GF-D8 (cell line): ENCODE data around the gene ITGB8.
"Not testable (repeated sequence)": the region's sequence is repeated elsewhere in the genome, so short reads cannot be mapped to it uniquely, and the experiment has no call there.

Experiments used
- DNase-seq: peaks from one replicate; lab custom pipeline; 2025; lab: John Stamatoyannopoulos, UW

The ITGB8 gene

GRCh38 chr7:20330239-20330927 lies at the start of gene ITGB8:
Gene ITGB8 (plus strand): TSS chr7:20330900. CDS start chr7:20331807, 907 bp downstream.
- no peak for DNase-seq

- DNase-seq: no peak
These were observed 47.7 kb upstream of the ITGB8 start for GRCh38 chr7:20282959-20283358.

GRCh38 chr7:20283385-20283784 lies 47.3 kb upstream of the ITGB8 start:
- no peak for DNase-seq

DNA sequence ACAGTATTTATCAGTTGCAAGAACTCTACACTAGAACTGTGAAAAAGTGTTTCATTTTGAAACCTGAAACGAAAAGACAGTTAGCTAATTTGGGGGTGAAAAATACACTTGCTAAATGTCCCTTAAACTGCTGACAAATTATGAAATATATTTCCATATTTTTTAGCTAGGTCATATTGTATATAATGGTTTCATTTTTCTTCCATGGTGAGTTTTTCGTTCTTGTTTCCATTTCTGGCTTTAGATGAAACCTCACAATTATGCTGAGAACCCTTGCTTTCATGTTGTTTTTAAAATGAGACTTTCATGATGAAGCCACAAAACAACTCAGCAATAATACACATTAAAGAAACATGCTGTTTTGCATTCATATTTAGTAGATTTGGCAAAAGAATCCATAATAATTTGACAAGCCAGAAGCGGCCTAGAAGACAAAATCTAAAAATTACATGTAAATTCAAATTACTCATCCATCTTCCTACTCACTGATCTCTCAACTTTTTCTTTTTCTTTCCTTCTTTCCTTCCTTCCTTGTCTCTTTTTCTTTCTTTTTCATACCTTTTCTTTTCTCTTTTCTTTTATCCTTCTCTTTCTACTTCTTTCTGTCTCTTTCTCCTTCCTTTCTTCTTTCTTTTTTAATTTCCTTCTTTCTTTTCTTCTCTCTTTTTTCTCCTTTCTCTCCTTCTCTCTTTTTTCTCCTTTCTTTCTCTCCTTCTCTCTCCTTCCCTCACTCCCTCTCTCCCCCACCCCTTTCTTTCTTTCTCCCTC lies 46.5 kb upstream of the ITGB8 start:
- no peak for DNase-seq

- DNase-seq: no peak
These were observed 45.9 kb upstream of the ITGB8 start for GRCh38 chr7:20284771-20285143.

GRCh38 chr7:20287317-20287716 lies 43.4 kb upstream of the ITGB8 start:
- no peak for DNase-seq

GRCh38 chr7:20288036-20288435 lies 42.7 kb upstream of the ITGB8 start:
- no peak for DNase-seq

DNA sequence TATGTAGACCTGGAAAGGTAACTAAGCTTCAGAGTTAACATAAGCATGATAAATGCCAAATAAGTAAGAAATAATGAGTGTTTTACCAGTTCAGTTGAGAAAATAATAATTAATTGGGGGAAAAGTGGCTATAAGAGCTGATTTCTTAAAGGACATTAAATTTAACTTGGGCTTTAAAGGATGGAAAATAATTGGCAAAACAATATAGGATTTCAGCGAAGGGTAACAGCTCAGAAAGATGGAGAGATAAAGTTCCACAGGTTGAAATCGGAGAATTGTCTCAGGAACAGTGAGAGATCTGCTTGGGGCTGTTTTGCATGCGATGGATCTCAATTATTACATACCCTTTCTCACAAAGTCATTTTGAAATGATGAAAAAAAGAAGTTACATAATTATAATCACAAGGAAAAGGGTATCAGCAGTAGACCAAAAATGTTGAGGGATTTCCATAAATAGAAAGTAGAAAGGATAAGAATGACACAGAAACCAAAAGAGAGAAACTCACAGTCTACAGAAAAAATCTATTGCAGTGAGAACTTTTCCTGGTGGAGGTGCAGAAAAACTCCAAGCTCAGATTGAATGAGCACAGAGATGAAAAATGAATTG lies 40.1 kb upstream of the ITGB8 start:
- DNase-seq: no peak

DNA sequence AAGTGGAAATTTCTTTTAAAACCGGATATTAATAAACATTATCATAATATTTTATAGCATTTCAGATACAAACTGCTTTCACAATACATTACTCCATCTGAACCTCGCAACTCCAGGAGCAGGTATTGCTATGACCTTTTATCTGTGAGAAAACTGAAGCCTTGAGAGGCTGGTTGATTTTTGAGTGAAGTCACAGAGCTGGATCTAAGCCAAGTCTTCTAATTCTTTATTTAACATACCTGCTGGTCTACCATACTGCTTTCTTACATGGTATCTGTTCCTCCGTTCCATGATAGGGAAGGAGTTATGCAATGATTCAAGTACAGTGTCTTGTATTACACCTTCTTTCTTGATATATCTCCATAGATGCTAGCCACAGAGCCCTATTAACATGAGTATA lies 37.4 kb upstream of the ITGB8 start:
- DNase-seq: no peak

DNA sequence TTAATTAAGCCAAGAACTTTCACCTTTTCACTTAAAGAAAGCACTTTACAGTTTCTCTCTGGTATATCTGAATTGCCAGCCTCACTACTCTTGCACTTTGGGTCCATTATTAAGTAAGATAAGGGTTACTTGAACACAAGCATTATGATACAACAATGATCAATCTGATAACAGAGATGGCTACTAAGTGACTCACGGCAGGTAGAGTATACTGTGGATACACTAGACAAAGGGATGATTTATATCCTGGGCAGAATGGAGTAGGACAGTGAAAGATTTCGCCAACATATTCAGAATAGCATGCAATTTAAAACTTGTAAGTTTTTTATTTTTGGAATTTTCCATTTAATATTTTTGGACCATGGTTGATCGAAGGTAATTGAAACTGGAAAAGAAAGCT lies 34.3 kb upstream of the ITGB8 start:
- DNase-seq: no peak

GRCh38 chr7:20296901-20297300 lies 33.8 kb upstream of the ITGB8 start:
- no peak for DNase-seq

GRCh38 chr7:20298486-20298901 lies 32.2 kb upstream of the ITGB8 start:
- no peak for DNase-seq

DNA sequence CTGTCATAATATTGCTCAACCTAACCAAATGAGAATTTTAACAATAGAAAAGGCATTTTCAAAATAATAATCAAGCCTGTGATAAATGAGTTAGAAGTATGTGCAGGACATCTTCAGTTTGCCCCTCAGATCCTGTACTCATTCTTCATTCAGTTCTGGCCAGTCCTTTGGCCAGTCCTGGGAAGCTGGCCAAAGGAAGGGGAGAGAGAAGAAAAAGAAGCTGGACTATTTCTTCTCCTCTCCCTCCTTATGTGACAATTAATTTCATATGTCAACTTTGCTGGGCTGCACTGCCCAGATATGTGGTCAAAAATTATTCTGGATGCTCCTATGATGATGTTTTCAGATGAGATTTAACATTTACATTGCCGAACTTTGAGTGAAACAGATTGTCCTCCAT lies 31.6 kb upstream of the ITGB8 start:
- no peak for DNase-seq

DNA sequence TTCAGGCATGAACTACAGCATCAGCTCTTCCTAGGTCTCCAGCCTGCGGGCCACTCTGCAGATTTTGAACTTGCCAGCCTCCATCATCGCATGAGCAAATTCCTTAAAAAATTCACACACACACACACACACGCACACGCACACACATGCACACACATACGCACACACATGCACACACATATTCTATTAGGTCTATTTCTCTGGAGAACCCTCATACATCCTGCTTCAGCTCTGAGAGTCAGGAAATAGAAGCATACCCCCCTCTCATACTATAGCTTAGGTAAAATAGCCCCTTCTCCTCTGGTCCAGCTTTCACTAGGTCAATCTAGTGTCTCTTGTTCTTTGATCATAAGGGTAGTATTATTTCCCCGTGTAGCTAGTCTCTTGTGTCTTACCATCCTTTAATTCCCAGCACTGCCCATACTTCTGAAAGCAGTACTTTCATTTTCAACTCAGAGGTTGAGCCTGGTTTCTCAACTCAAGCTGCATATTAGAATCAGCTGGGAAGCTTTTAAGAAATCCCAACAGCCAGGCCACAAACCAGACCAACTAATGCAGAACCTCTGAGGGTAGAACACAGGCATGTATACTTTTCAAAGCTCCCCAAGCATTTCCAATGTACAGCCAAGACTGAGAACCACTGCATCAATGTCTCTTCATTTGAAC lies 30.9 kb upstream of the ITGB8 start:
- no peak for DNase-seq

- no peak for DNase-seq
These were observed 29.3 kb upstream of the ITGB8 start for GRCh38 chr7:20301311-20301939.

DNA sequence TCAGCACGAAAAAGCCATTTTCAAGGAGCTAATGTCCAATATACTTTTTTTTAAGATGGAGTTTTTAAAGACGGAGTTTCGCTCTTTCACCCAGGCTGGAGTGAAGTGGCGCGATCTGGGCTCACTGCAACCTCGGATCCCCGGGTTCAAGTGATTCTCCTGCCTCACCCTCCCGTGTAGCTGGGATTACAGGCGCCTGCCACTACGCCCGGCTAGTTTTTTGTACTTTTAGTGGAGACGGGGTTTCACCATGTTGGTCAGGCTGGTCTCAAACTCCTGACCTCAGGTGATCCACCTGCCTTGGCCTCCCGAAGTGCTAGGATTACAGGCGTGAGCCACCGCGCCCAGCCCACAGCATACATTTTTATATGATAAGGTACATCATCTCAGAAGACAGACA lies 28.4 kb upstream of the ITGB8 start:
- not testable (repeated sequence) for DNase-seq

- DNase-seq: no peak
These were observed 27.8 kb upstream of the ITGB8 start for GRCh38 chr7:20302891-20303290.

DNA sequence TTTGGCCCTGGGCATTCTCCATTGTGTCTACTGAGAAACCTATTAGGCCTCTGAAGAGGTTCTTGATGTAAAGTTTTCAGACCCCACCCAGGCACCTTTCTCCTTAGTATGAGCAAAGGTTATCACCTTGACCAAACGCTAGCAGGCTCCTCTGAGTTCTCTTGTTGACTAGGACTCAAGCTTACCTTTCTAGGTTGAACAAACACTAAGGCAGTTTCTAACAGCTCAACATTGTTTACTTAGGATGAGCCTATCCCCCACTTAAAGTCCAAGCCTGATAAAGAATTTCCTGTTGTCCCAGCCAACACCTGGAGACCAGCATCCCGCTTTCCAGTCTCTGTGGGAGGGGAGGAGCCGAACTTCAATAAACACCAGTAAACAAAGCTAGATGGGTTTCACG lies 26.3 kb upstream of the ITGB8 start:
- no peak for DNase-seq

DNA sequence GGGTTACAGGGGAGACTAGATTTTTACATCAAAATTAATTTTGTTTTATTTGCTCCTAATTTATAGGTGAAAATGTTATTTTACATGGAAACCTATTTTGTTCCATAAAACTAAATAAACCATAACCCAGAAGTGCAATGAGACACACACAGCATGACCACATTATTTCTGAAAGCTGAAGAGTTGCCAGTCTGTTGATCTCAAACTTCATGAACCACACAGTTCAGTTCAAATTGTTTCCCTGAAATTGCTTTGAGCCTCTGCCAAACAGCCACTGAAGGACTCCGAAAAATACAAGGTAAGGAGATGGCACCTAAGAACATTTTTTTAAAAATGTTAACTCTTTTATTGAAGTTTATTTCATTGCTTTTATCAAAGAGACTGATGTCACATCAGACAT lies 25.0 kb upstream of the ITGB8 start:
- no peak for DNase-seq

DNA sequence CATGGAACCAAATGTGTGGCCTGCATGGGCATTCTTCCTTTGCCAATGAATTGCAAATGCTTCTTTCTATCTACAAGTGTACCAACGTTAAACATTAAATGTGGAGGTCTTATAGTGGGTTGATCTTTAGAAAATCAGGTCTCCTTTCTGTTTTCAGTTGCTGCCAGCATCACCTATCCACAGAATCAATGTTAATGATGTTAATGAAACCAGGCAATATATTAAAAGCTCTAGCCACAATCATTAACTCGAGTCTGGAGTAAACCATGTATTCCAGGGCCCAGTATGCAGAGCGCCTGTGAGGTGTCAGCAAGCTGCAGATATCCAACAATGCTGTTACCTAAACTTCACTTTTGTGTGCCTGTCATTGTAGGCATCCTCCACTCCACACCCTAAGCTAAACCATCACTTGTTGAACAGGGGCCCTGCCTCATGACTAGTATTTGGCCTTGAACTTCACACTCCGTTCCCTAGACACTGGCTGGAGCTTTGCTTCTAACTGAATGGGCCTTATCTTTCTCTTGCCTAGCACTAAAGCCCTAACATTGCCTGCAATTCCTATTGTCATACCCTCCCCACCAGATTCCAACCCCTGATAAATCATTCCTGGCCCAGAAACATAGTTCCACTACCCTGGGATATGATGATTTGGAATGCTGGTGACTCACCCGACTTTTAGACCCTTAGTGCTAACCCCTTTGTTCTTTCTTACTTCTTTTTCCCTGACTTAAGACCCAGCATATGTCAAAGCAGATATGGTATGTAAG lies 24.3 kb upstream of the ITGB8 start:
- DNase-seq: no peak

DNA sequence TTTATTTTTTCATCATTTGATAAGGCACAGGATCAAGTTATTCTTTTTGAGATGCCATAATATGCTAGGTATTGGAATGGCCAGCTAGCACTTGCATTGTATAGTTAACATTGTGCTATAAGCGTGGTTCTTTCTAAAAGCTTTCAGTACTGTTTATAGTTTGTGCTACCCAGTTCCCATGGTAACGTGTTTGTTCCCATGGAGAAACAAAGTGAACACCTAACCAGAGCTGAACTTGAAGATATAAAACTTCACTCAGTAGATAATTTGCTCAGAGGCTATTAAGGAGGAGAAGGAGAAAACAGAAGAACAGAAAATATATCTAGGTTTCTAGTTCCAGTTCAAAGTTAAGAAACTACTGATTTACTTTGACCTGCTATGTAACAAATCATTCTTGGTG lies 23.6 kb upstream of the ITGB8 start:
- DNase-seq: no peak

- DNase-seq: no peak
These were observed 22.8 kb upstream of the ITGB8 start for GRCh38 chr7:20307901-20308300.
